Uterus (tissue), 4 donors: Measurements from ENCODE around the gene PHYHIPL. TPM values are rescaled to one million over a fixed set of nuclear protein-coding genes. Genes with fewer than 3 reads are reported as not detected.

Experiments used
- DNase-seq, 2 donors: peaks; one replicate each; pipeline ENCODE4 v3.0.0-alpha.2; 2019 to 2020
- H3K27ac ChIP-seq, 2 donors: fragments of 200-600 bp; sonication (generic); 1 replicate in 1 of 2; 2 replicates in 1 of 2; pipeline ENCODE4 v1.5.1; 2016 to 2018
- H3K27me3 ChIP-seq, 2 donors: fragments of 200-600 bp; sonication (generic); one replicate each; pipeline ENCODE4 v1.5.1; 2018 to 2019; ENCODE audit warnings: control low read depth in 1 of 2
- H3K36me3 ChIP-seq, 2 donors: fragments of 200-600 bp; sonication (generic); one replicate each; pipeline ENCODE4 v1.5.1; 2019; ENCODE audit warnings: control low read depth in 1 of 2
- H3K4me1 ChIP-seq, 2 donors: fragments of 200-600 bp; sonication (generic); one replicate each; pipeline ENCODE4 v1.5.1; 2018 to 2019; ENCODE audit warnings: control low read depth in 1 of 2
- H3K4me3 ChIP-seq, 2 donors: fragments of 200-600 bp; sonication (generic); 1 replicate in 1 of 2; 2 replicates in 1 of 2; pipeline ENCODE4 v1.5.1; 2018 to 2019; ENCODE audit warnings: mild to moderate bottlenecking in 1 of 2
- H3K9me3 ChIP-seq, 2 donors: fragments of 200-600 bp; sonication (generic); one replicate each; pipeline ENCODE4 v1.5.1; 2019; ENCODE audit warnings: control low read depth in 1 of 2
- POLR2A ChIP-seq, 2 donors: fragments of 450-650 bp; IDR thresholded peaks; one replicate each; pipeline ENCODE4 v1.6.1; 2016; ENCODE audit warnings: antibody characterized with exemption in 2 of 2, mild to moderate bottlenecking in 1 of 2, moderate library complexity in 1 of 2
- intact Hi-C: fragments of 100-400 bp; cut with DNase I; formaldehyde crosslinking; loops from one replicate; pipeline ENCODE4 v1.15.1; 2023; ENCODE audit warnings: low total_unique reads
- total RNA-seq, 4 donors: library from RNA; depleted of rRNA in 3 of 4; stranded (reverse); fragments of >200 nt in 3 of 4; gene quantifications; one replicate each; pipeline versions ENCODE4 v1.1.0 to v1.2.4, GENCODE V29; 2014 to 2023
- TF ChIP-seq, protein P1 (sequence below), 4 experiments: fragments of 200-600 bp in 2 of 4; fragments of 450-650 bp in 2 of 4; sonication (generic) in 2 of 4; IDR thresholded peaks; one replicate each; pipeline ENCODE4 v1.5.1; 2016 to 2019; ENCODE audit warnings: antibody characterized with exemption in 4 of 4, mild to moderate bottlenecking in 2 of 4, moderate library complexity in 1 of 4
- donor health status: DM: yes; HTN: yes; CAD: no.

PHYHIPL gene
- total RNA-seq, 4 donors from 2014 or later: 0.12 to 0.83 TPM; not detected in 2

DNA sequence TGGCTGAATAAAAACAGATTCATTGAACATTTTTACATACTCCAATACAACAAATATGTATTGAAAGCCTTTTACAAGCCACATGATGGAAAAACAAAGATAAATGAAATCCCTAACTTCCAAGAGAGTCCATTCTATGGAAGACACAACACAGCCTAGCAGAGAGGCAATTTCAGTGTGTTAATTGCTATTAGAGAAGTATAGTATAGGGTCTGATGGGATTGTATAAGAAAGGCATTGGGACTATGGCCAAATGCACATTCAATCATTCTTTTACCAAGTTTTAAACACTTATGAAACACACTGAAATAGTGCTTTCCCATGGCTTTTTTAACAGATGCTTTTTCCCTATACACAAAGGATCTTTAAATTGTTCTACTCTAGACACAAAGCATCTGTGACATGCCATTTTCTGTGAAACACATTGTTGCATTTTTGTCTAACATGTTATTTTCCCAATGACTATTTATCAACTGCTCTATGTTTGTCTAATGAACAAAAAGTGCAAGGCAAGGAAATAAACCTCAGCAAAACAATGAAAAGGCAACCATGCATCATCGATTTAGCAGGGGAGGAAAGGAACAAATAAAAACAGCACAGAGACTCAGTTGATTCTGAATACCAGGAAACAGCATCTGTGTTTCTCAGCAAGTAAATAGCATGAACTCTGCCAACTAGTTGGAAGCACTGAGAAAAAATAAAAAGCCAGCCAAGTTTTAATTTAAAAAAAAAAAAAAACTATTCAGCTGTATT is 42.4 kb upstream of the PHYHIPL start:
- Histone ChIP-seq H3K4me3 (no peak overlapping the region), H3K36me3 (no peaks in the 10 kb centered on the region), H3K9me3 (no peaks in the 10 kb centered on the region), H3K27ac (no peak overlapping the region), H3K27me3 (no peaks in the 10 kb centered on the region), H3K4me1 (no peaks in the 10 kb centered on the region)
- TF ChIP-seq, protein P1, sequence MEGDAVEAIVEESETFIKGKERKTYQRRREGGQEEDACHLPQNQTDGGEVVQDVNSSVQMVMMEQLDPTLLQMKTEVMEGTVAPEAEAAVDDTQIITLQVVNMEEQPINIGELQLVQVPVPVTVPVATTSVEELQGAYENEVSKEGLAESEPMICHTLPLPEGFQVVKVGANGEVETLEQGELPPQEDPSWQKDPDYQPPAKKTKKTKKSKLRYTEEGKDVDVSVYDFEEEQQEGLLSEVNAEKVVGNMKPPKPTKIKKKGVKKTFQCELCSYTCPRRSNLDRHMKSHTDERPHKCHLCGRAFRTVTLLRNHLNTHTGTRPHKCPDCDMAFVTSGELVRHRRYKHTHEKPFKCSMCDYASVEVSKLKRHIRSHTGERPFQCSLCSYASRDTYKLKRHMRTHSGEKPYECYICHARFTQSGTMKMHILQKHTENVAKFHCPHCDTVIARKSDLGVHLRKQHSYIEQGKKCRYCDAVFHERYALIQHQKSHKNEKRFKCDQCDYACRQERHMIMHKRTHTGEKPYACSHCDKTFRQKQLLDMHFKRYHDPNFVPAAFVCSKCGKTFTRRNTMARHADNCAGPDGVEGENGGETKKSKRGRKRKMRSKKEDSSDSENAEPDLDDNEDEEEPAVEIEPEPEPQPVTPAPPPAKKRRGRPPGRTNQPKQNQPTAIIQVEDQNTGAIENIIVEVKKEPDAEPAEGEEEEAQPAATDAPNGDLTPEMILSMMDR (IDR thresholded peaks at IDR 0.05): no peak
- no peak for TF ChIP-seq POLR2A (IDR thresholded peaks at IDR 0.05)
- intact Hi-C loops: no loop called here
- no peak for DNase-seq

DNA sequence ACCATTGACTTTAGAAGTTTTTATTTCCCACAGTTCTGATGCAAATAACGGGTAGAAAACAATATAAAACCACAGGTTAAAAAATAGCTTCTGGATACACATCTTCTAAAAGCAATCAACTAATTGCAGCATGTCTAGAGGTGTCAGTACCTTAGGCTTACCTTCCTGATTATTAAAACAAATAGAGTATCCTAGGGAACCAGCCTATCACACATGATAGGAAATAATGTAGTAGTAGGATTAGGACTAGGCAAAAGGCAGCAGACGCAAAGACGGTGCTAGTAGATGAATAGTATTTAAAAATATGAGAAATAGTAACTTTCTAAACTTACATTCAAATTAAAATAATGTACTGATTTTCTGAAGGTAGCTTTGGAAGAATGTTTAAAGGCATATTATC is 41.7 kb upstream of the PHYHIPL start:
- no peaks in the 10 kb centered on the region for H3K27me3 ChIP-seq
- no peak overlapping the region for H3K4me3 ChIP-seq
- no peak for DNase-seq
- H3K9me3 ChIP-seq: no peaks in the 10 kb centered on the region
- H3K36me3 ChIP-seq: no peaks in the 10 kb centered on the region
- H3K4me1 ChIP-seq: no peaks in the 10 kb centered on the region
- no peak for TF ChIP-seq POLR2A (IDR thresholded peaks at IDR 0.05)
- TF ChIP-seq, protein P1 (IDR thresholded peaks at IDR 0.05): no peak
- intact Hi-C loops: no loop called here
- no peak overlapping the region for H3K27ac ChIP-seq

DNA sequence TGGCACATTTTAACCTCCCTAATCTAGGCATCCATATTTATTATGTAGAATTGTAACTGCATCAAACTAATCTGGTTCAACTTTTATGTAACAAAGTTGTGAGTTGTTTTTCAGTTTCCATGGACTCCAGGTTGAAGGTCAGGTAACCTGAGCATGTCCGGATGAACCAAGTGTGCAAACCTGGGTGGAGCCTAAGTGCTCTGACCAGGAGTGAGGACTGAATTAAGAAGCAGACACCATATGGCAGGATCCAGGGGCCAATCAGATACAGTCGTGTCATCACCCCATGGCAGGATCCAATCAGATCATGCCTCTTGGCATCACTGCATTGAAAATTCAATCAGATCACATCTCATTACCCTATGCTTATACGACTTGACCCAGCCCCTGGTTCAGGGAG is 41.2 kb upstream of the PHYHIPL start:
- H3K27me3 ChIP-seq: no peaks in the 10 kb centered on the region
- no peaks in the 10 kb centered on the region for H3K36me3 ChIP-seq
- no peak overlapping the region for H3K27ac ChIP-seq
- TF ChIP-seq POLR2A (IDR thresholded peaks at IDR 0.05): no peak
- TF ChIP-seq, protein P1 (IDR thresholded peaks at IDR 0.05): no peak
- no peak for DNase-seq
- no peaks in the 10 kb centered on the region for H3K4me1 ChIP-seq
- no peaks in the 10 kb centered on the region for H3K9me3 ChIP-seq
- intact Hi-C loops: no loop called here
- H3K4me3 ChIP-seq: no peak overlapping the region

DNA sequence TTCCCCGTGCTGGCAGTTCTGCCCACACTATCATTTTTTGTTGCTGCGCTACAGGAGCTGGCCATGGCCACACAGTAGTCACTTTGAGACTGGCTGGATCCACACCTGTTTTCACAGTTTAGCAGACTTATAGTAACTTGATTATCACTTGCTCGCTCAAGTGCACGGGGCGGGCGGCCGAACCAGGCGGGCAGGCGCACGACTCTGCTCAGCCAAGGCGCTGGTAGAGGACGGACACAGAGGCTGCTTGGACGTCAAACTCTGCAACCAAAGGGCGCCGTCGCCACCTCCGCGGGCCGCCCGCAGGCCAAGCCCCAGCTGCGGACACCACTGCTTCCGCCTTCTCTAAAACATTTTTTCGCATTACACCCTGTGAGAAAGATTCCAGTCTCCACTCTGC is 38.4 kb upstream of the PHYHIPL start:
- no peak overlapping the region for H3K4me3 ChIP-seq
- H3K27ac ChIP-seq: no peak overlapping the region
- no peaks in the 10 kb centered on the region for H3K27me3 ChIP-seq
- no peaks in the 10 kb centered on the region for H3K9me3 ChIP-seq
- no peak for TF ChIP-seq POLR2A (IDR thresholded peaks at IDR 0.05)
- TF ChIP-seq, protein P1 (IDR thresholded peaks at IDR 0.05): no peak
- H3K36me3 ChIP-seq: no peaks in the 10 kb centered on the region
- intact Hi-C loops: no loop called here
- no peaks in the 10 kb centered on the region for H3K4me1 ChIP-seq
- DNase-seq: no peak

DNA sequence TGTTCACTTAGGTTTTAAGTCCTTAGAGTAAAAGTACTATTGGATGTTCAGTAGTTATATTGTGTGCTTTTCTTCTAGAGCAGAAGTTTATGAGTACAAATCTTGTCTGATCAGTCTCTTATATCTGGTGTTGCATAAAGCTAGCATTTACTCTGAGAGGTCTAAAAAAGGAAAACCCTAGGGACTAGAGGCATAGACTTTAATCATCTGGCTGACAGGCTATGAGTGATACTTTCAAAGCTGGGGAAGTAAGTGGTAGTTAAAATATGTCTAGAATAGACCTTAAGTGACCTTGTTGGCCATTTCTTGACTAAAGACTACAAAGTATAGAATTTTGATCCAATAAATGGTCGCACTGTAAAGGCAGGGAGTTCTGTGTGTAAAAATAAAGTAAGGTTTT is 32.9 kb upstream of the PHYHIPL start:
- no peaks in the 10 kb centered on the region for H3K9me3 ChIP-seq
- DNase-seq: no peak
- intact Hi-C loops: no loop called here
- no peaks in the 10 kb centered on the region for H3K27me3 ChIP-seq
- no peak for TF ChIP-seq POLR2A (IDR thresholded peaks at IDR 0.05)
- TF ChIP-seq, protein P1 (IDR thresholded peaks at IDR 0.05): no peak
- no peaks in the 10 kb centered on the region for H3K36me3 ChIP-seq
- no peak overlapping the region for H3K27ac ChIP-seq
- H3K4me1 ChIP-seq: no peaks in the 10 kb centered on the region
- H3K4me3 ChIP-seq: no peak overlapping the region
